Adrenal gland (tissue), 12 donors: ENCODE results near the gene CTRB1. TPM values are rescaled to one million over a fixed set of nuclear protein-coding genes. Genes with fewer than 3 reads are reported as not detected.
"Not testable (repeated sequence)": the region's sequence is repeated elsewhere in the genome, so short reads cannot be mapped to it uniquely, and the experiment has no call there.

Source experiments
- DNase-seq, 7 donors: peaks; one replicate each; pipeline ENCODE4 v3.0.0-alpha.2; 2019 to 2020
- H3K27ac ChIP-seq, 5 donors: fragments of 200-600 bp; sonication (generic) in 4 of 5; 1 replicate in 3 of 5; 2 replicates in 2 of 5; pipeline versions ENCODE4 v1.5.1 to v1.8.0; 2016 to 2020; ENCODE audit warnings: mild to moderate bottlenecking in 1 of 5
- H3K27me3 ChIP-seq: fragments of 200-600 bp; 2 replicates; pipeline ENCODE4 v1.8.0; 2021
- H3K36me3 ChIP-seq, 2 donors: fragments of 200-600 bp; replicated peaks in 1 of 2; 1 replicate in 1 of 2; 2 replicates in 1 of 2; pipeline versions ENCODE4 v1.5.1 to v1.8.0; 2018 to 2022
- H3K4me1 ChIP-seq, 2 donors: fragments of 200-600 bp; replicated peaks in 1 of 2; 1 replicate in 1 of 2; 2 replicates in 1 of 2; pipeline versions ENCODE4 v1.5.1 to v1.8.0; 2018 to 2021
- H3K4me3 ChIP-seq, 4 donors: fragments of 200-600 bp; sonication (generic) in 3 of 4; one replicate each; pipeline ENCODE4 v1.5.1; 2016 to 2018
- H3K9me3 ChIP-seq, 3 donors: fragments of 200-600 bp; sonication (generic) in 1 of 3; replicated peaks in 1 of 3; 1 replicate in 2 of 3; 2 replicates in 1 of 3; pipeline versions ENCODE4 v1.5.1 to v1.8.0; 2016 to 2021
- POLR2A ChIP-seq, 2 donors: fragments of 450-650 bp; IDR thresholded peaks; one replicate each; pipeline ENCODE4 v1.6.1; 2017; ENCODE audit warnings: antibody characterized with exemption in 2 of 2, mild to moderate bottlenecking in 2 of 2, moderate library complexity in 1 of 2
- WGBS, 4 donors: extraction: QIAGEN DNeasy Blood & Tissue Kit in 2 of 4; methylation state at CpG; one replicate each; pipeline versions ENCODE4 v1.1.5 to v1.1.7; 2013 to 2017; 5-methylcytosine and 5-hydroxymethylcytosine counted together
- intact Hi-C, 2 donors: fragments of 100-400 bp; cut with DNase I; formaldehyde crosslinking; loops; one replicate each; pipeline versions ENCODE4 v1.14.1 to v1.15.0; 2022 to 2023
- polyA plus RNA-seq, 3 donors: library from polyadenylated mRNA; stranded (reverse); fragments of 200-250 nt in 2 of 3; fragments of 350-450 nt in 1 of 3; fragmentation: Illumina TruSeq in 1 of 3; extraction: RNeasy Lipid Tissue Mini Kit (QIAGEN cat#74804) in 1 of 3; gene quantifications; one replicate each; pipeline ENCODE4 v1.2.3, GENCODE V29; 2013 to 2014
- total RNA-seq, 9 donors: library from RNA; depleted of rRNA in 4 of 9; stranded (reverse); fragments of >200 nt in 4 of 9; fragments of 120-200 nt in 1 of 9; fragmentation: NEBNext Ultra II Directional in 1 of 9; extraction: Animal tissue kit (Norgen Biotek cat#: 25700) in 1 of 9; gene quantifications; one replicate each; pipeline versions ENCODE4 v1.1.0 to v1.2.4, GENCODE V29; 2013 to 2023
- TF ChIP-seq, protein P1 (sequence below), 6 experiments: fragments of 450-650 bp in 4 of 6; fragments of 200-600 bp in 2 of 6; sonication (generic) in 1 of 6; IDR thresholded peaks; 1 replicate in 5 of 6; 2 replicates in 1 of 6; pipeline versions ENCODE4 v1.5.1 to v1.8.0; 2016 to 2021; ENCODE audit warnings: antibody characterized with exemption in 6 of 6, mild to moderate bottlenecking in 2 of 6, moderate library complexity in 1 of 6
- donor health status: healthy with polysubstance abuse.
- donor health status: Bipolar disorder and iron deficiency.
- donor health status: DM: yes; HTN: yes; CAD: no.
- donor health status: DM: no; HTN: no; CAD: no.
- donor health status: DM: no; HTN: no; CAD: no.
- donor health status: DM: yes; HTN: yes; CAD: no.

Gene CTRB1
- total and polyA plus RNA-seq, 12 donors, result 0.67 to 9.9 (median 2.0) TPM; not detected in 3

DNA sequence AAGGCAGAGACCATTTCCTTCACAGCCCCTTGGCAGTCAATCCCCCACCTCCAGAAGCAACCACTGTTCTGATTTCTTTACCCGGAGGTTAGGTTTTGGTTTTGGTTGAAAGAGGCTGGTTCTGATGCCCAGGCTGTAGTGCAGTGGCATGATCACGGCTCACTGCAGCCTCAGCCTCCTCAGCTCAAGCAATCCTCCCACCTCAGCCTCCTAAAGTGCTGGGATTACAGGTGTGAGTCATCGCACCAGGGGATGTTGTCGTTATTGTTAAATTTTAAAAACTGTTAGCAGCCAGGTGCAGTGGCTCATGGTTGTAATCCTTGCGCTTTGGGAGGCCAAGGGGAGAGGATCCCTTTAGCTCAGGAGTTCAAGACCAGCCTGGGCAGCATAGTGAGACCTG lies 8.8 kb upstream of the CTRB1 start:
- intact Hi-C loops, result no loop called here
- Histone ChIP-seq H3K27ac (no peak overlapping the region), H3K27me3 (no peaks in the 10 kb centered on the region), H3K4me1 (no peaks in the 10 kb centered on the region), H3K36me3 (no peaks in the 10 kb centered on the region), H3K9me3 (no peaks in the 10 kb centered on the region), H3K4me3 (no peak overlapping the region)
- TF ChIP-seq POLR2A (IDR thresholded peaks at IDR 0.05), result no peak
- TF ChIP-seq, protein P1, sequence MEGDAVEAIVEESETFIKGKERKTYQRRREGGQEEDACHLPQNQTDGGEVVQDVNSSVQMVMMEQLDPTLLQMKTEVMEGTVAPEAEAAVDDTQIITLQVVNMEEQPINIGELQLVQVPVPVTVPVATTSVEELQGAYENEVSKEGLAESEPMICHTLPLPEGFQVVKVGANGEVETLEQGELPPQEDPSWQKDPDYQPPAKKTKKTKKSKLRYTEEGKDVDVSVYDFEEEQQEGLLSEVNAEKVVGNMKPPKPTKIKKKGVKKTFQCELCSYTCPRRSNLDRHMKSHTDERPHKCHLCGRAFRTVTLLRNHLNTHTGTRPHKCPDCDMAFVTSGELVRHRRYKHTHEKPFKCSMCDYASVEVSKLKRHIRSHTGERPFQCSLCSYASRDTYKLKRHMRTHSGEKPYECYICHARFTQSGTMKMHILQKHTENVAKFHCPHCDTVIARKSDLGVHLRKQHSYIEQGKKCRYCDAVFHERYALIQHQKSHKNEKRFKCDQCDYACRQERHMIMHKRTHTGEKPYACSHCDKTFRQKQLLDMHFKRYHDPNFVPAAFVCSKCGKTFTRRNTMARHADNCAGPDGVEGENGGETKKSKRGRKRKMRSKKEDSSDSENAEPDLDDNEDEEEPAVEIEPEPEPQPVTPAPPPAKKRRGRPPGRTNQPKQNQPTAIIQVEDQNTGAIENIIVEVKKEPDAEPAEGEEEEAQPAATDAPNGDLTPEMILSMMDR (IDR thresholded peaks at IDR 0.05), result no peak
- no peak for DNase-seq
- 84 to 92% (median 89%) methylated on average over 5 of the region's 5 CpGs for WGBS, 4 donors

- H3K27ac ChIP-seq, DNase-seq, H3K4me1 ChIP-seq, H3K4me3 ChIP-seq, H3K9me3 ChIP-seq, intact Hi-C loops, H3K36me3 ChIP-seq, H3K27me3 ChIP-seq: not testable (repeated sequence)
- WGBS, 4 donors, result 77 to 89% (median 85%) methylated on average over 10 of the region's 10 CpGs
These were observed 7.5 kb upstream of the CTRB1 start for GRCh38 chr16:75211286-75211685.

- intact Hi-C loops, result no loop called here
- 88 to 100% (median 93%) methylated on average over 2 of the region's 2 CpGs for WGBS, 4 donors
- Histone ChIP-seq H3K36me3 (no peaks in the 10 kb centered on the region), H3K9me3 (no peaks in the 10 kb centered on the region), H3K27me3 (no peaks in the 10 kb centered on the region), H3K4me3 (no peak overlapping the region), H3K27ac (no peak overlapping the region), H3K4me1 (peaks cover 8 to 14% of the 10 kb centered on the region in 2 donors)
- no peak for TF ChIP-seq POLR2A (IDR thresholded peaks at IDR 0.05)
- TF ChIP-seq, protein P1 (IDR thresholded peaks at IDR 0.05), result no peak
- no peak for DNase-seq
These were observed 2.7 kb upstream of the CTRB1 start for GRCh38 chr16:75216127-75216526.

DNA sequence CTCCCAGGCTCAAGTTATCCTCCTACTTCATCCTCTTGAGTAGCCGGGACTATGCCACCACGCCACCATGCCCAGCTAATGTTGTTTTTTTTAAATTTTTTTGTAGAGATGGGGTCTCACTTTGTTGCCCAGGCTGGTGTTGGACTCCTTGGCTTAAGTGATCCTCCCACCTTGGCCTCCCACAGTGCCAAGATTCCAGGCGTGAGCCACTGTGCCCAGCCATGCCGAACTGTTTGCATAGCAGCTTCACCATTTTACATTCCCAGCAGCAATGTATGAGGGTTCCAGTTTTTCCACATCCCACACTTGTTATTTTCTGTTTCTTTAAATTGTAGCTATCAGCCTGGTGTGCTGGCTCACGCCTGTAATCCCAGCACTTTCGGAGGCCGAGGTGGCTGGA lies 2.2 kb upstream of the CTRB1 start:
- no peaks in the 10 kb centered on the region for H3K27me3 ChIP-seq
- intact Hi-C loops, result no loop called here
- no peak for DNase-seq
- no peak overlapping the region for H3K4me3 ChIP-seq
- no peaks in the 10 kb centered on the region for H3K9me3 ChIP-seq
- H3K27ac ChIP-seq, result no peak overlapping the region
- TF ChIP-seq, protein P1 (IDR thresholded peaks at IDR 0.05), result no peak
- no peak for TF ChIP-seq POLR2A (IDR thresholded peaks at IDR 0.05)
- WGBS, 4 donors, result 82 to 89% (median 87%) methylated on average over 7 of the region's 7 CpGs
- H3K36me3 ChIP-seq, result no peaks in the 10 kb centered on the region
- peaks cover 8 to 14% of the 10 kb centered on the region in 2 donors for H3K4me1 ChIP-seq

DNA sequence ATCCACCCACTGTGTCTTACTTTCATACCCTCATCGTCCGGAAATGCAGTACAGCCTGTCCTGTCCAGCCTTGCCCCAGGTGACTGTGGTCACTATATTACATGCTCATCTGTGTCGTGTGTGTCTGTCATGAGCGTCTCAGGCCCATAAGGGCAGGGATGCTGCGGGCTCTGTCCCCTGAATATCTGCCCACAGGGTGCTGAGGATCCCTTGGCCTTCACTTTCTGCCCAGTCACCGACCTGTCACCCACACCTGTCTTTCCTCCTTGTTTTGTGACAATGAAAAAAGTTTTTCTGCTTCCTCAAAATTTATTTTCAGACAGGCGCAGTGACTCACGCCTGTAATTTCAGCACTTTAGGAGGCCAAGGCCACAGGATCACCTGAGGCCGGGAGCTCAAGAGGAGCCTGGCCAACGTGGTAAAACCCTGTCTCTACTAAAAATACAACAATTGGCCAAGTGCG lies 1.4 kb upstream of the CTRB1 start:
- DNase-seq, result peak; percentile 52 to 82 (median 76)
- Histone ChIP-seq H3K4me3 (no peak overlapping the region), H3K4me1 (peaks cover 8 to 14% of the 10 kb centered on the region in 2 donors), H3K36me3 (no peaks in the 10 kb centered on the region), H3K27me3 (no peaks in the 10 kb centered on the region), H3K27ac (peak overlapping the region in 3 of 5 donors; percentile 45 to 78 (median 73)), H3K9me3 (no peaks in the 10 kb centered on the region)
- TF ChIP-seq, protein P1 (IDR thresholded peaks at IDR 0.05), result no peak
- TF ChIP-seq POLR2A (IDR thresholded peaks at IDR 0.05), result no peak
- intact Hi-C loops, result no loop called here
- 48 to 63% (median 55%) methylated on average over 11 of the region's 11 CpGs for WGBS, 4 donors
